LNCaP clone FGC (cell line): Measurements from ENCODE around the gene HOXD8.

ENCODE experiments used
- DNase-seq: peaks from one replicate; pipeline ENCODE4 v3.0.0-alpha.2; 2011; ENCODE audit warnings: low read depth
- H3K4me3 ChIP-seq: 2 replicates; pipeline ENCODE4 v1.5.1; 2011; ENCODE audit warnings: mild to moderate bottlenecking, low read depth, low read length, control low read depth
- CTCF ChIP-seq: IDR thresholded peaks from 2 replicates; pipeline ENCODE4 v1.5.1; 2012; ENCODE audit warnings: mild to moderate bottlenecking; ENCODE audit not compliant: control insufficient read depth, insufficient read depth; ENCODE audit errors: extremely low read depth

The HOXD8 gene

GRCh38 chr2:176124110-176124946 lies 5.2 kb upstream of the HOXD8 start:
- no peak for DNase-seq
- H3K4me3 ChIP-seq, result no peak overlapping the region
- no peak for TF ChIP-seq CTCF

GRCh38 chr2:176124947-176125771 lies 4.3 kb upstream of the HOXD8 start:
- TF ChIP-seq CTCF, result no peak
- H3K4me3 ChIP-seq, result no peak overlapping the region
- DNase-seq, result no peak

DNA sequence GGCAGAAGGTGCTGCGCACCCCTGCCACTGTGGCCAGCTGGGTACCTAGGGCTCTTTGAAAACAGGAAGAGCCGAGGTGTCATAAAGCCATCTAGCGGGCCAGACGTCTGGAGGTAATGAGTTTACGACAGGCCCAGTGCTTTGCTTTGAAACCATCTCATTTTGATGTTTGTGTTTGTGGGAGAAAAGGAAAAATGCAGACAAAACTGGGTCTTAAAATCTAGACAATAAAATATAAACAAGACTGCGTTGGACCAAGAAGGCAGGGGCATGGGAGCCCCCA lies 3.8 kb upstream of the HOXD8 start:
- no peak overlapping the region for H3K4me3 ChIP-seq
- DNase-seq, result no peak
- no peak for TF ChIP-seq CTCF

- TF ChIP-seq CTCF, result peak; percentile 74
- no peak for DNase-seq
- no peak overlapping the region for H3K4me3 ChIP-seq
Measured at GRCh38 chr2:176126929-176127773, 2.4 kb upstream of the HOXD8 start.

- H3K4me3 ChIP-seq, result no peak overlapping the region
- no peak for DNase-seq
- no peak for TF ChIP-seq CTCF
Measured at GRCh38 chr2:176127774-176128072, 1.8 kb upstream of the HOXD8 start.

DNA sequence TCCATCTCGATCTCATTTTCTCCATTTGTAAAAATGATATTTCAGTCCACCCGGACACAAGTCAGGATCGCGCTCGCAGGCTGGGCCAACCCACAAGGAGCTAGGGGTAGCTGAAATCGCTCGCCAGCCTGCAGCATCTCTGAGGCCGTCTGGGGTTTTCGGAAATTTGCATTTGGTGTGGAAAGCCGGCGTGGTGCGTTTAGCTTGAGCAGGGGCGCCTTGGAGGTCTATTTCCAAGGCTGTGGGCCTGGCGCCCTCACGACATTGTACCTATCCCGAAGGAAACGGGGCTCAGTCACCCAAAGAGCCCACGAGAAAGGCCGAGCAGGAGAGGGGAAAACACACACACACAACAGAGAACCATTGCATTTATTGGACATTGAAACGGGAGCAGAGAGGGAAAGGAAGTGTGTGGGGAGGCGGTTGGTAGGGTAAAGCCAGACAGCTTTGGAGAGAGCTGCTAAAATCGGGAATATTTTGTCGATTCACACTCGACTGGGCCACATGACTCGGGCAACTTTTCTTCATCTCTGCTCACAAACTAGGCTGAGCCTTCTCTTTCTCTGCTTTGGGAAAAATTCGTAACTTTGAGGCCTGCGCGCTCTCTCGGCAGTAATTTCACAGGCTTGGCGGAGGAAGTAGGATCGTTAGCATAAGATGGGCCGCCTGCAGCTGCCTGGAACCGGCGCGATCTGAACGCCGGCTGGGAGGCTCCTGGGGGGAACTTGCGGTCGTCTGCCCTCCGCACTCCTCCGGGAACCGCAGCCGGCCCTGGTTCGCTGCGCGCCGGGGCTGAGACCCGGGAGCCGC lies 1.1 kb upstream of the HOXD8 start:
- H3K4me3 ChIP-seq, result no peak overlapping the region
- no peak for DNase-seq
- no peak for TF ChIP-seq CTCF
